GM12891 (cell line): Measurements from ENCODE around the gene FOXN3.

Experiments used
- DNase-seq: peaks from one replicate; pipeline ENCODE4 v3.0.0; 2011; ENCODE audit warnings: low spot score; ENCODE audit not compliant: insufficient read length
- FAIRE-seq: peaks from 2 replicates; lab custom pipeline; 2011; peaks lifted over from hg19 to GRCh38; lab: Jason Lieb, UNC
- PAX5 ChIP-seq: IDR thresholded peaks from 2 replicates; pipeline ENCODE4 v1.6.1; 2011; ENCODE audit warnings: low read length, moderate library complexity, mild to moderate bottlenecking; ENCODE audit not compliant: insufficient read depth, severe bottlenecking
- POLR2A ChIP-seq: IDR thresholded peaks from 2 replicates; pipeline ENCODE4 v1.6.1; 2011; ENCODE audit warnings: low read depth, low read length, control low read depth
- POLR2AphosphoS5 ChIP-seq: IDR thresholded peaks from 2 replicates; pipeline ENCODE4 v1.6.1; 2011; ENCODE audit warnings: low read depth, low read length, control low read depth
- POU2F2 ChIP-seq: IDR thresholded peaks from 2 replicates; pipeline ENCODE4 v1.6.1; 2011; ENCODE audit warnings: low read depth, mild to moderate bottlenecking, control low read depth, low read length, moderate library complexity
- SPI1 ChIP-seq: IDR thresholded peaks from 2 replicates; pipeline ENCODE4 v1.6.1; 2011; ENCODE audit warnings: low read depth, low read length, control low read depth
- TAF1 ChIP-seq: IDR thresholded peaks from 2 replicates; pipeline ENCODE4 v1.6.1; 2011; ENCODE audit warnings: low read depth, low read length, control low read depth

FOXN3 gene

DNA sequence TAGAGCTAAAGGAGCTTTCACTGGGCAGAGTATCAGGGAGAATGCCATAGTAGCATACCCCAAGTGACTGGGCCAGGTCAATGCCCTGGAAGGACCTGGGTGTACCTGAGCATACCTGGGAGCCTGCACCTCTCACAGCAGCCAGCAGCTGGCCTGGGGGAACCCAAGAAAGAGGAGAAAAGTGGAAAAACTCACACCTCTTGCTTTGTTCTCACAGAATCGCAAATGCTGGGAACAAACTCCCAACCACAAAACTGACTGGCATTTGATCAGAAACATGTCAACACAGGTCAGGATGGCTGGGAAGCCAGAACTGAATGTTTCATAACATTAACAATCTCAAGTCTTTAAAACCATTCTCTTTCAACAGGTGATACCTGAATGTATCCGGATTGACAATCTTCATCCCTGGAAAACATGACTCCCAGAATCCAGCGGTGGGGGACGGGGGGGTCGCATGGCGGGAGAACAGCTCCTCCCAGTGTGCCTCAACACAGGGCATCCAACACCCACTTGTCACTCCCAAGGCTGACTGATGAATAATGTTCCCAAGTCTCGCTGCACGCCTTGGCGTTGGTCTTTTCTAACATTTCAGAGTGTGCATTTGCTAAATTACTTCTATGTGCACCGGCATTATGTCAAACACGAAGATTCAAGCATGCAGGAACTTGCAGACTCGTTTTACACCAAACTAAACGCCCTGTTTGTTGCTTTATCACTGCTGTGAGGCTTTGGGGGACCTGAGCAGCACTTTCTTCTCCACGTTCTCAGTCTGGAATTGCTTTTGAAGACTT, 7.9 kb downstream of the FOXN3 start:
- TF ChIP-seq PAX5 (no peak), POU2F2 (no peak), TAF1 (no peak), POLR2AphosphoS5 (no peak), POLR2A (no peak), SPI1 (no peak)
- FAIRE-seq, result peak; percentile 38

DNA sequence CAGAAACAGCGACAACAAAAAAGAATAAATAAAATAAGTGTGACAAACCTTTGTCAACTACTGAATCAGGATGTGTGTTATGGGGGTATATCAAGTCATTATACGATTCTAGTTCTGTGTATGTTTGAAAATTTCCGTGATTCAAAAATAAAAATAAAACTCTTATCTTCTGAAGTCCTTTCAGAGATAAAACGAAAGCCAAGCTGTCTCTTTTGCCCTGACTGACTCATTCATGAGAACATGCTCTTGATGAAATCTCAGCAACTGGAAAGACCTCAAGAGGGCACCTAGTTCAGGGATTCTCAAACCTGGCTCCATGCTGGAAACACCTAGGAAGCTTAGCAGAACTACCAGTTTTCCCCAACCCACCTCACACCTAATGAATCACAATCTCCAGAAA, 9.2 kb downstream of the FOXN3 start:
- FAIRE-seq (no peak), DNase-seq (no peak)
- no peak for TF ChIP-seq POU2F2

More for the DNA sequence above, 7.9 kb downstream of the FOXN3 start:
- no peak for DNase-seq

DNA sequence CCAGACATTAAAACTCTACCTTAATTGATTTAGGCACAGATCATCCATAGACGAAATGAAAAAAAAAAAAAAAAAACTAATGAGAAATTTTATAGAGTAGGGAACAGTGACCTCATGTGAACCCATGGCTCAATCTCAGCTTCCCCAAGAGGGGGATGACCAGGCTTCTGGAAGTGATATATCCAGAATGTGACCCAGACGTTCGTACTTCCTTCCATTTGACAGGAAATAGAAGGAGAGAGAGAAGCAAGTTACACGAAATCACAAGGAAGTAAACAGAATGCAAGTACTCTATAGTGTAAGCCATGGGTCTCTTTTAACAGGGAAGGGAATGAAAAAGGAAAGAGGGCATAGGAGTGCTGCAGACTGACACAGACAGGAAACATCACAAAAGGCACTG, 10.1 kb downstream of the FOXN3 start:
- TF ChIP-seq POLR2AphosphoS5, result no peak
- no peak for TF ChIP-seq PAX5
- no peak for TF ChIP-seq POU2F2
- TF ChIP-seq TAF1, result no peak
- no peak for TF ChIP-seq POLR2A
- no peak for TF ChIP-seq SPI1
- DNase-seq, result no peak
- peak; percentile 56 for FAIRE-seq

DNA sequence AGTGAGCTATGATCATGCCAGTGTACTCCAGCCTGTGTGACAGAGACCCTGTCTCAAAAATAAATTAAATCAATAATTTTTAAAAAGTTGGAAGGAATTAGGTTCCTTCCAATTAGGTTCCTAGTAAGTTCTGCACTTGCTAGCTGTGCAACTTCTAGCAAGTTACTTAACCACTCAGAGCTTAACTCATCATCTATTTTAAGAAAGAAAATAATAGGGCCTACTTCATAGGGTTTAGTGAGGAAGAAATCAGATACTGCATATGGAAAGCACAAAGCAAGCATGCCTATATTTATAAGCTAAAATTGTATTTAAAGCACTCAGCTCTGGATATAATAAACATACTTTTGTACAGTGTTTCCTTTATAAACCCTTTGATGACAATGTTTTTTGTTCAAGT, 10.7 kb downstream of the FOXN3 start:
- FAIRE-seq (no peak), DNase-seq (no peak)
- TF ChIP-seq PAX5, result no peak
- TF ChIP-seq POU2F2, result no peak
- no peak for TF ChIP-seq SPI1
- TF ChIP-seq POLR2AphosphoS5, result no peak
- TF ChIP-seq TAF1, result no peak
- no peak for TF ChIP-seq POLR2A

DNA sequence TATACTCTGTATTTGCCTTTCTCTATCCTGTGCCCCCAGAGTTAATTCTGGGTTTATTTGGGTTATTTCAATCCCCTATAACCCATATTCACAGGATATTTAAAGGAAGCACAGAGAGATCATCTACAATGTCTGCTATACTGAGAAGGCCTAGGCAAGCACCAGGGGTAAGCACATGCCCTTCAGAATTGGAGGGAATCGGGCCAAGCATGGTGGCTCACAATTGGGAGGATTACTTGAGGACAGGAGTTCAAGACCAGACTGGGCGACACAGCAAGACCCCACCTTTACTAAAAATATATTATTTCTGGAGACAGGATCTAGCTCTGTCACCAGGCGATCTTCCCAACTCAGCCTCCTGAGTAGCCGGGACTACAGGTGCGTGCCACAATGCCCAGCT, 11.3 kb downstream of the FOXN3 start:
- DNase-seq (no peak), FAIRE-seq (no peak)
- no peak for TF ChIP-seq PAX5
- TF ChIP-seq POLR2A, result no peak
- TF ChIP-seq SPI1, result no peak
- no peak for TF ChIP-seq POU2F2
- no peak for TF ChIP-seq TAF1
- TF ChIP-seq POLR2AphosphoS5, result no peak

DNA sequence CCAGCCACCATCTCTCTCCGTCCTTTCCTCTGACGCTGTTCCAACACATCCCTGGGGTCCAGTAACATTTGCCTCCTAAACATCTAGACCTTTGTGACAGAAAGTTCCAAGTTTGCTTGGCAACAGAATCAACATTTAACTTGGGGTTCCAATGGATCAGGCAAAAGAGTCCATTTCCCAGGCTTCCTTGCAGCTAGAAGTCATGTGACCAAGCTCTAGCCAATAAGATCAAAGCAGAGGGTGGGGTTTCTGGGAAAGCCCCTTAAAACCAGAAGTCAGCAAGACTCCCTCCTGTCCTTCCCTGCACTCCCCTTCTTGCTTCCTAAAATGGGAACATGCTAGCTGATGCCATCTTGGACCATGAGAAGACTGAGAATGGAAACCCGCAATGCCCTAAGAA, 14.7 kb downstream of the FOXN3 start:
- no peak for TF ChIP-seq PAX5
- TF ChIP-seq POLR2A, result no peak
- no peak for TF ChIP-seq SPI1
- no peak for TF ChIP-seq TAF1
- TF ChIP-seq POU2F2, result no peak
- no peak for TF ChIP-seq POLR2AphosphoS5
- no peak for FAIRE-seq
- no peak for DNase-seq

DNA sequence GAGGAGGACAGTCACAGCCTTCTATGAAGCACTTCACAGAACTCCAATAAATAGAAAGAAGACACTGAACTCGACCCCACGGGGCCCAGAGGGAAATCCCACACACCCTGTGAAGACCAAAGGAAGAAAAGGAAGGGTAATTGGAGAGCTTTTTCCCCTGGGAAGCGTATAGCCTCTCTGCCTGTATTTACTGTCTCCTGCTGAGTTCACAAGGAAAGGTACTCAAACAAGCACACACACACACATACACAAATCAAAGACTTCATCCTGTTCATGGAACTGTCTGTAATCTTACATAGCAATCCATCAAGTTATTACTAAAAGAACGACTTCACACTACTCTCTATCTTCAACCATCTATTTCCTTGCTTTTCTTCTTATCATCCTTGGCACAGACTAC, 15.3 kb downstream of the FOXN3 start:
- DNase-seq (no peak), FAIRE-seq (no peak)
- TF ChIP-seq TAF1 (no peak), SPI1 (no peak), POU2F2 (no peak), PAX5 (no peak), POLR2A (no peak), POLR2AphosphoS5 (no peak)

DNA sequence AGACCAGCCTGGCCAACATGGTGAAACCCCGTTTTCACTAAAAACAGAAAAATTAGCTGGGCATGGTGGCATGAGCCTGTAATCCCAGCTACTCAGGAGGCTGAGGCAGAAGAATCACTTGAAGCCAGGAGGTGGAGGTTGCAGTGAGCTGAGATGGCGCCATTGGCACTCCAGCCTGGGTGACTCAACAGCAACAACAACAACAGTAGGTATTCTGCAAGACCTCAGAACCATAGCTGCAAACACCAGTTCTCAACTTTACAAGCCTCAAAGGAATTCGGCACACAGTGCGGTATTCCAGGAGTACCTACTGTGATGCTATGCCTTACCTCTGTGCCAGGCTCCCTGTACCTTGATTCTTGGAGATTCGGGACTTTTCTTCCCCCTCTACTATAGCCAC, 15.8 kb downstream of the FOXN3 start:
- no peak for FAIRE-seq
- no peak for DNase-seq

DNA sequence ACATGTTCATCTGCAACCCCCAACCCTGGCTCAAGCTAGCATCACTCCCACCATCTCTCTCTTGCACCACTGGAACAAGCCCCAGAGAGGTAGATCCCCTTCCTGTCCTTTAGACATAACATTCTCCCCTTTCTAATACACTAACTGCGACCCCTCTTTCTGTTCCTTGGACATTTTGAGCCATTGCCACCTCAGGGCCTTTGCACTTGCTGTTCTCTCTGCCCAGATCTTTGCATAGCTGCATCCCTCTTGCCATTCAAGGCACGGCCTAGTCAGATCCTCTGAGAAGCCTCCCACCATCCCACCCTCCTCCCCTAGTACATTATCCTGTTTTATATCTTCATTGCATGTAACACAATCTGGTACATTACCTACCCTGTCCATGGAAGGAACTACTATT, 16.5 kb downstream of the FOXN3 start:
- no peak for DNase-seq
- FAIRE-seq, result no peak
- TF ChIP-seq POLR2AphosphoS5, result no peak
- no peak for TF ChIP-seq PAX5
- TF ChIP-seq POLR2A, result no peak
- TF ChIP-seq POU2F2, result no peak
- TF ChIP-seq SPI1, result no peak
- TF ChIP-seq TAF1, result no peak

More for the DNA sequence above, 15.8 kb downstream of the FOXN3 start:
- TF ChIP-seq TAF1 (no peak), POLR2A (no peak), POU2F2 (no peak), PAX5 (no peak), POLR2AphosphoS5 (no peak), SPI1 (no peak)

DNA sequence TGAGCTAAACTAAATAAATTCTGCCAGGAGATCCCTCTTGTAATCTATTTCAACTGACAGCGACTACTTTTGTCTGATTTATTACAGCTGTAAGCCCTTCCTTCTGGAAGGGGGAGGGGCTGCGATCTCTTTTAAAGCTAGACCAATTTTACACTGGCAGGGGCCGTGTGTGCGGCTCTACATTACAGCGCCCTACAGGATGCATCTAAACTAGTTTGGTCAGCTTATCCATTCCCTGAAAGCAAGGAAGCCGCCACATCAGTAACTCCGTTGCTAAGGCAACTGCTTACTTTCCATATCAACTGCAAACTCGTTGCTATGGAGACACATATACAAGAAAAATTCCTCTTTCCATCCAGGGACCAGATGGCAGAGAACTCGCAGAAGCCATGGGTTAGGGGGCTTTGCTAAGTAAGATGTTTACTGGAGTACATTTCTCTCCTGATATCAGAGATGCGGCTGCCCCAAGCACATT, 17.4 kb downstream of the FOXN3 start:
- TF ChIP-seq PAX5, result no peak
- no peak for TF ChIP-seq POLR2A
- TF ChIP-seq POU2F2, result no peak
- no peak for DNase-seq
- no peak for FAIRE-seq

DNA sequence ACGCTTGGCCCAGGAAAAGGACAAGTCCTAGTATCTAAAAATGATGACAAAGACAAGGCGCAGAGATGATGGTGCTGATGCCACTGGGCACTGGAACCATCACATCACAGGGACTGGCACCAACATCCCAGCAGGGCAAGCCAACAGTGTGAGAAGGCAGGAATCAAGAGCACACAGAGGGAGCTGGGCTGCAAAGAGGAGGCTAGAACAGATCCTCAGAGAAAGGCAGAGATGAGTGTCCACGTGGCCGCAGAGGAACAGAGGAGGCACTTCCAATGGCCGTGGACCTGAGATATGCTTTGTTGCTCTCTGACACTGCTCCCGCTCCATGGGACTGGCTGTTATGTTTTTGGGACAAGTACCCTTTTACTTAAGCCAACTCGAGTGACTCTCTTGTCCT, 17.9 kb downstream of the FOXN3 start:
- DNase-seq (no peak), FAIRE-seq (no peak)
- TF ChIP-seq POLR2AphosphoS5 (no peak), POLR2A (no peak), POU2F2 (no peak), PAX5 (no peak)
